UCSD-AML1 (cell line): ENCODE measurements around the gene TPPP2.

Experiments
- DNase-seq: peaks from one replicate; lab custom pipeline; 2025; ENCODE audit not compliant: unreplicated experiment; lab: John Stamatoyannopoulos, UW

Gene TPPP2

DNA sequence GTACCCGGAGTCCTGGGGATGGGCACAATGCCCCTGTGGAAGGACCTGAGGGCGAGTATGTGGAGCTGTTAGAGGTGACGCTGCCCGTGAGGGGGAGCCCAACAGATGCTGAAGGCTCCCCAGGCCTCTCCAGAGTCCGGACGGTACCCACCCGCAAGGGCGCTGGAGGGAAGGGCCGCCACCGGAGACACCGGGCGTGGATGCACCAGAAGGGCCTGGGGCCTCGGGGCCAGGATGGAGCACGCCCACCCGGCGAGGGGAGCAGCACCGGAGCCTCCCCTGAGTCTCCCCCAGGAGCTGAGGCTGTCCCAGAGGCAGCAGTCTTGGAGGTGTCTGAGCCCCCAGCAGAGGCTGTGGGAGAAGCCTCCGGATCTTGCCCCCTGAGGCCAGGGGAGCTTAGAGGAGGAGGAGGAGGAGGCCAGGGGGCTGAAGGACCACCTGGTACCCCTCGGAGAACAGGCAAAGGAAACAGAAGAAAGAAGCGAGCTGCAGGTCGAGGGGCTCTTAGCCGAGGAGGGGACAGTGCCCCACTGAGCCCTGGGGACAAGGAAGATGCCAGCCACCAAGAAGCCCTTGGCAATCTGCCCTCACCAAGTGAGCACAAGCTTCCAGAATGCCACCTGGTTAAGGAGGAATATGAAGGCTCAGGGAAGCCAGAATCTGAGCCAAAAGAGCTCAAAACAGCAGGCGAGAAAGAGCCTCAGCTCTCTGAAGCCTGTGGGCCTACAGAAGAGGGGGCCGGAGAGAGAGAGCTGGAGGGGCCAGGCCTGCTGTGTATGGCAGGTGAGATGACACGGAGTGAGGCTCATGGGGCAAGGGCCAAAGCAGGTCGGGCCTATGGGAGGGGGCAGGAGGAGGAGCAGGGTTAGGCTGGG is 44.6 kb downstream of the TPPP2 start:
- no peak for DNase-seq

- DNase-seq = no peak
Measured at GRCh38 chr14:21075719-21076437, 45.9 kb downstream of the TPPP2 start.

GRCh38 chr14:21077672-21078071 is 47.7 kb downstream of the TPPP2 start:
- no peak for DNase-seq

DNA sequence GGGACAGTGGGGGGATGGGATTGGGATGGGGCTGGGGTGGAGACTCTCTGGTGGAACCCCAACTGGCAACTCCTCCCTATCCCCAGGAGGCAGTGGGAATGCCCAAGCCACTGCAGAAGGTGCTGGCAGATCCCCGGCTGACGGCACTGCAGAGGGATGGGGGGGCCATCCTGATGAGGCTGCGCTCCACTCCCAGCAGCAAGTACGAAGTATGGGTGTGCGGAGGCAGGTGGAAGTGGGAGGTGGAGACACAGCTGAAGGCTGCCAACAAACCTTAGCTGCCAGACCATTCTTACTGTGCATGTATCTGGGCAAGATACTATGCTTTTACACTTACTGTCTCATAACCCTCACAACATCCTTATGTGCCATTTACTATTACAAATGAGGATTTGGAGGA is 48.3 kb downstream of the TPPP2 start:
- DNase-seq = no peak

DNA sequence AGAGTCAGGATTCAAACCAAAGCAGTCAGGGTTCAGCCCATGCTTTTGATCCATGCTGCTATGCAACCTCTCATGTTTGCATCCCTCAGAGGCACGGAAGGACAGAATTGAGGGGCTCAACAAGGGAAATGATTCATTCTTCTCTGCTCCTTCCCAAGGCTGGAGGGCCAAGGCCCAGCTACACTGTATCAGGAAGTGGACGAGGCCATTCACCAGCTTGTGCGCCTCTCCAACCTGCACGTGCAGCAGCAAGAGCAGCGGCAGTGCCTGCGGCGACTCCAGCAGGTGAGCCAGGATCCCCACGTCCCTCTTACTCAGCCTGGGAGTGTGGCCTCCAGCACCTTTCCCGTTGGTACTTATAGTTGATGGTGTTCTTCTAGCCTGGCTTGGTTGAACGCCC is 48.7 kb downstream of the TPPP2 start:
- no peak for DNase-seq

- no peak for DNase-seq
Measured at GRCh38 chr14:21081521-21082142, 51.6 kb downstream of the TPPP2 start.
